NK-92 treated with Interleukin-12 subunit alpha and Interleukin-12 subunit beta, amount 100 ng/mL, for 24 hours (cell line): ENCODE results near the gene SMURF1.

Experiments
- DNase-seq: peaks from one replicate; lab custom pipeline; 2025; lab: John Stamatoyannopoulos, UW

SMURF1 gene

DNA sequence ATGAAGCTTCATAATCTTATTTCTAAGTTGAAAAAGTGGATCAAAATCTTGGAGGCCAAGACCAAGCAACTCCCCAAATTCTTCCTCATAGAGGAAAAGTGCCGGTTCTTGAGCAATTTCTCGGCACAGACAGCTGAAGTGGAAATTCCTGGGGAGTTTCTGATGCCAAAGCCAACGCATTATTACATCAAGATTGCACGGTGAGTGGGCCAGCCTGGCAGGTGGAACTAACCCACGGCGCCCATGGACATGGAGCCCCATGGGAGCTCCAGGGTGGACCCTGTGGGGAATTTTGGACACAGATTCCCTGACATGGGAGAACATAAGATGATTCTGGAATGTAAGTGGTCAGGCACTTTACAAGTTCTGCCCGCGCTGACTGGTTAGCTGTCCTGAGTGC lies 139.7 kb downstream of the SMURF1 start:
- no peak for DNase-seq

DNA sequence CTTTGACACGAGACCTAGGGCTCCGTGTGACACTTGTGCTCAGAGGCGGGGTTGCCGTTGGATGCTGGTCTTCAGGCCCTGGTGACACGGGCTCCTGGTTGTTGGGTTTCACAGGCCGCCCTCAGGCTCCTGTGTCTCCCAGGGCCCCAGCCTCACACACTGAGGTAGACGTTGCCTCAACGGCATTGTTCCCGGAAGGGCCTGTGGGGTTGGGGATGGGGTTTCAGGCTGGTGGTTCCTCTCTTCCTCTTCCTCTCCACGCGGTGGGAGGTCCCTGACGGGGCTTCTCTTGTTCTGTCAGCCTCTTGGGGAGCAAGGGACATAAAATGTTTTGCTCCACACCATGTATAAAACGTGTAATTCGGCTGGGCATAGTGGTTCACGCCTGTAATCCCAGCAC lies 140.5 kb downstream of the SMURF1 start:
- no peak for DNase-seq

DNA sequence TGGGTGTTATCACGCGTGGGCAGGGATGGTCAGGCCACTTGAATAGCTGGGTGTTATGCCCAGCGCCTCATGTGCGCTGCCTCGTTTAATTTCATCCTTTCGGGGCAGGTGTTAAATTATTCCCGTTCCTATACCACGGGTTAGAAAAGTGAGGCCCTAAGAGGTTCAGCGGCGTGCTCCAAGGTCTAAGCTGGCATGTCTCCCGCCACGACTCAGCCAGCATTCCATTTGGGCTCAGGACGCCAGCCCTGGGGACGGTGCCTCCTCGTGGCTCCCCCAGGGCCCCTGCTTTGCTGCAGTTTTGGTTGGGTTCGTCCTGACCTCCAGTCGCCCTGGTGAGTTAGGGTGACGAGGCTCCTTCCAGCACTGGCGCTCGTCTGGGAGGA lies 141.1 kb downstream of the SMURF1 start:
- no peak for DNase-seq

DNA sequence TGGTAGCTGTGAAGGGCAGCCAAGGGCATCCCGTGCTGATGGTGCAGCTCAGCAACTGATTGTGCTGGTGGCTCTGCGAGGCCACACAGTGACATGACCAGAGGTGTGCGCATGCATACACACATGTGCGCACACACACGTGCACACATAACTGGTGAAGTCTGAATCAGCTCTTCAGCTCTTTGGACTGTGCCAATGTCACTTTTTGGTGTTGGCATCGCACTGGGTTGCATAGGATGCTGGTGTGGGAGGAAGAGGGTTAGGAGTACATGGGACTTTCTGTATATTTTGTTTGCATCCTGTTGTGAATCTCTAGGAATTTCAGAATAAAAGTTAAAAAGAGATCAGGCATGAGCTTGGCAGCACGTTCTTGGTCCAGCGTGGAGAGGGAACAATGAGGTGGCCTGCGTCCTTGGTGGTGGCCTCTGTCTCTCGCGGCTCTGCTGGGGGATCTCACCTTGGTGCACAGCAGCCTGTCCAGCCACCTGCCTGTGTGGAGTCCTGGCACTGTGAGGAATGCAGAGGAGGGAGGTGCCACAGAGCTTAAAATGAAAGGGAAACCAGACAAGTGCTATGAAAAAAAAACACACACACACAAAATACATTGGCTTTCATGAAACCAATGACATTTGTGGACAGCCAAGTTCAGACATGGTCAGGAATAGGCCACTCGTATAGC lies 141.6 kb downstream of the SMURF1 start:
- no peak for DNase-seq

DNA sequence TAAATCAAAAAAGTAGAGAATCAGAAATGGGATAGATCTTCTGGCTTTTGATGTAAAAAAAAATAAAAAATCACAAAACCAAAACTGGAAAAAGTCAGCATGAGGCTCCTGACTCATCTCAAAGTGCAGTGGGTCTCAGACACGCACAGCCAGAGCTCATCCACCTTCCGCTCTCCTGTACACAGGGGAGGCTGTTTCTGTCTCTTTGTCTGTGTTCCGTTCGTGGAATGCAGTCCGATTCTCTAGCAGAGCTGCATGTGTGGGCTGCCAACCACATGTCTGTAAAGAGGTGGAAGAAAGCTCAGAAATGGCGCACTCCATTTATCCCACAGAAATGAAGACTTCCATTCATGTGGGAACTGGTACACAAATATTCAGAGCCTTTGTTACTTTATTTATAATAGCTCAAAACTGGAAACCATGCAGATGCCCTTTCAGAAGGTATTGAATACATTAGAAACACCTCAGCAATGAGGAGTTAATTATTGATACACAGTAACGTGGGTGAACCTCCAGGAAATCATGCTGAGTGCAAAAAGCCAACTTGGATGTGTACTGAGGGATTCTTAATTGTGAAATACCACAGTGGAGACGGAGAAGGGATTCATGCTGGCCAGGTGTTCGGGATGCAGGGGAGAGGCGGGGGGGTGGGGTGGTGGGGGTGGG lies 142.3 kb downstream of the SMURF1 start:
- no peak for DNase-seq

DNA sequence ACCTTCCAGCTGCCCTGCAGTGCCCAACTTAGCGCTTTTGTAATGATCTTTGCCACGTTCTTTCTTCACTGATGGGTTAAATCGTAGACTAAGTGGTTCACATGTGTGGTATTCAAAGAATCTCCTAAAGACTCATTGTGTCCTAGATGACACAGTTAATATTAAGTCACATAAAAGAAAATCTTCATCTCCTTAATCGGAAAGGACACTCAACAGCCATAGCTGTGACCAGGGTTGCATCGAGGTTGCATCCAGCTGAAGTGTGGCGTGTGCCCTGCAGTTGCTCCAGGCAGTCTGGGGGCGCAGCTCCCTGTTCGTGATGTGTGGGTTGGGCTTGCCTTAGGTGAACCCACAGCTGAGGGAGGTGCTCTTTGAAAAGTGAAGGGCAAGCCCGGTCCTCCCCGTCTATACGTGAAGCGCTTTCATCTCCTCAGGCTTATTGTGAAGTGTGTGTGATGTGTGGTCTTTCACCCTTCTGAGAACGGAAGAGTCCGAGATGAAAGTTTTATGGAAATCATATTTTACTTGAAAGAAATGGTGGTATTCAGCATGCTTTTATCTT lies 142.9 kb downstream of the SMURF1 start:
- no peak for DNase-seq

DNA sequence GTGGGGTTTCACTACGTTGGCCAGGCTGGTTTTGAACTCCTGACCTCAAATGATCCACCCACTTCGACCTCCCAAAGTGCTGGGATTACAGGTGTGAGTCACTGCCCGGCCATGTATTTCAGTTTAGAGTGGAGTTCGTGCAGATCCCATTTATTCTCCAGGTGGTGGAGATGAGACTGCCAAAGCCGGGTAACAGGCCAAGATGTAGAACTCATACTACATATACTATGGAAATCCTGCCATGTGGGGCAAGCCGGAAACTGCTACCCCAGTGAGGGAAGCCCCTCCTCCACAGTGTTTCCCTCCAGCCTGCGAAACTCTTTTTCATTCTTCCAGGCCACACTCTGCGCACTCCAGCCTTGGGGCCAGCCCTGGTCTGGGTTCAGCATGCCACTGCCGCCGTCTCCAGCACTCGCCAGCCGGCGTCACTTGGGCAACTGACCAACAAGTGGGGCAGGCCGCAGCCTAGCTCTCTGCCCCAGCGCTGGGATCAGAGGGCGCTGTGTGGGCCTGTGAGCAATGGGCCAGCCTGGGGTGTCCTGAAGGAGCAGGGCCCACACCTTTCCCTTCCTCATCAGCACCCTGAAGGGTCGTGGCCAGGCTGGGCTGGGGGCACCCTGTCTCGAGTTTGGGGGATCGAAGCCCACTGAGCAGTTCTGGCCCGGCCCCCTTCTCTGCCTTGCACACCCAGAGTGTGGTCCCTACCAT lies 143.6 kb downstream of the SMURF1 start:
- DNase-seq, result no peak

DNA sequence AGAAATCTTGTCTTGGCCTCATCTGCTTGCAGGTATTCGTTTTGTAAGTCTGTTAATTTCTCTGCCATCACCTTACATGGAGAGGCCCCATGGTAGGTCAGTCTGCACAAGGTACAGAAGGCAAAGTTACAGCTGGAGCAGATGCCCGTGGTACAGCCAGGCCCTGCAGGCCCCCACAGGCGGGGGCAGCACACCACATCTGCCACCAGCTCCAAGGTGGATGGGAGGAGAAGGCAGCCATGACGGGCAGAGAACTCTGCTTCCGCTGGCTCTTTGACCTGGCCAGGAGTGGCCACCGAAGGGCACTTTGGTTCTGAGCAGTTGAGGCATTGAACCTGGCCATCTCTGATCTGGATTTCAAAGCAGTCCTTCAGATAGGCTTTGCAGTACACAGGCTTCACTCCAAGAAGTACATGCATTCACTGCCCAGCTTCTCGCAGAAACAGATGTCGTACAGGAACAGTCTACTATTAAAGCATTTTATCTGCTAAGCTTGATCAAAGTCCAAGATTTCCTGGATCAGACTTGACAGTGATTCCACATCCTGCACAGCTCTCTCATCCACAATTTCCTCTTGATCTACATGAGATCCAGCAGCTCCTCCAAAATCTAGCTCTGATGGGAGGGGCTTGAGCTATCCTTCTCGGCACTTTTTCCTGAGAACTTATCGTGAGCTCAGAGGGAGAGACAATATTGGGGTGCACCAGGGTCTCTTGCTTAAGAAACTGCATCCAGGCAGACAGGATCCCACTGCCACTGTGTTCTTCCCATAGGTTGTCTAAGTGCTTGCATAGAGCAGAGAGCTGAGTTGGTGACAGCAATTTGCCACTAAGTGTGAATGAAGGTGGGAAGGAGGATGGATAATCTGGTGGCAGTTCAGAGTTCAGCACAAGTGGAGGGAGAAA lies 144.8 kb downstream of the SMURF1 start:
- DNase-seq, result no peak

DNA sequence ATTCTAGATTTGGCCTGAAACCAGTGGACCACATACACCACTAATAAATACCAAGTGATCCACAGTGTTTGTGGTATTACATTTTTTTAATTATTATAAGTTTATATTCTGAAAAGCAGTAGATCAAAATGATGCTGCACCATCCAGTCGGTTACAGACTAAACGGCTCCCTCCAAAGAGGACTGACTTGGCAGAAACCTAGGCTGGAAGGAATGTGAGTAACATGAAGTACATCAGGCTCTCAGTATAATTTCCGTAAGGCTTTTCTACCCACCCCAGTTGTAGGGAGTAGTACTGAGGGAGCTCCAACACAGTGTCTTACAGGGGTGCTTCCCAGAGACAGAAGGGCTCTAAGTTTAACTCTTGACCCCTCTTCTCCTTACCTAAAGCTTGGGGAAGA lies 146.1 kb downstream of the SMURF1 start:
- no peak for DNase-seq

DNA sequence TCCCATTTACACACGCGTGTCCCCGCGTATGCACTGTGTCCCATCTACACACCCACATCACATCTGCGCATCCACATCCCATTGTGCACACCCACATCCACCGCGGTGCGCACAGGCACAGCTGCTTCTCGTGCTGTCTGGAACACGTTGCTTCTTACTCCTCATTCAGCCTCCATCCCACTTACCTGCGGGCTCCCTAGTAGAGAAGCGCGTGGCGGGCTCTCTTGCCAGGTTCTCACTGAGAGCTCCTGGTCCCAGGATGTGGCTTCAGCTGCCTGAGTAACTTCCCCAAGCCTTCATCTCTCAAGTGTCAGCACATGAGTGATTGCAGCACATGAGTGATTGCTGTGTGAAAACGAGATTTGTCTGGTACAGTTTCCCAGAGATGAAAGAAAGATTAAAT lies 147.8 kb downstream of the SMURF1 start:
- DNase-seq, result no peak

DNA sequence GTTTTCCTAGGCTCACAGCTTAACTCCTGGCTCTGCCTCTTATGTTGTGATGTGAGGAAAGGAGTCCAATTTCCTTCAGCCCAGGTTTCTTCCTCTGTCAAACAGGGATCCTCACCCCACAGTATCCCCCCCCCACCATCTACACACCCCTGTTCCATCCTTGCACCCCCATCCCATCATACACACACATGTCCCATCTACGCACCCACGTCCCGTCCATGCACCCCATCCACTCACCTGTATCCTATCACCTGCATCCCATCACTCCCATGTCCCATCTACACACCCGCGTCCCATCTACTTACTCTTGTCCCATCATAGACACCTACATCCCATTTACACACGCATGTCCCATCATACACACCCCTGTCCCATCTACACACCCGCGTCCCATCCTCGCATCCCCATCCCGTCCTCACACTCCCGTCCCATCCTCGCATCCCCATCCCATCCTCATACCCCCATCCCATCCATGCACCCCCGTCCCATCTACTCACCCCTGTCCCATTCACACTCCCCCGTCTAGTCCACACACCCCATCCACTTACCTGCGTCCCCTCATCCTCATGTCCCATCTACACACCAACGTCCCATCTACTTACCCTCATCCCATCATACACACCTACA lies 148.3 kb downstream of the SMURF1 start:
- DNase-seq, result no peak

DNA sequence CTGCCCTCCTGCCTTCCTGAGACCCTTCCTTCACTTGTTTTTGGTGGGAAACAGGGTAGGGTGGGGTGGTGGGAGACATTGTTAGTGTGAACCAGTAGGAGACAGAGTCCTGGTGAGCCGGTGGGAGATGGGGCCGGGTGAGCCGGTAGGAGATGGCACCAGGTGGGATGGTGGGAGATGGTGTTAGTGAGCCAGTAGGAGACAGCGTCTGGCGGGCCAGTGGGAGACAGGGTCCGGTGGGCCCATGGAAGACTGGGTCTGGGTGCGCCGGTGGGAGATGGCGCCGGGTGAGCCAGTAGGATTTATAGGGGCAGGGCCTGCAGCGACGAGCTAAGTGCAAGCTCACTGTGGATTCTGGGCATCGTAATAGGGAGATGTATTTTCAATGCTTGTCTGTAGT lies 148.8 kb downstream of the SMURF1 start:
- no peak for DNase-seq

DNA sequence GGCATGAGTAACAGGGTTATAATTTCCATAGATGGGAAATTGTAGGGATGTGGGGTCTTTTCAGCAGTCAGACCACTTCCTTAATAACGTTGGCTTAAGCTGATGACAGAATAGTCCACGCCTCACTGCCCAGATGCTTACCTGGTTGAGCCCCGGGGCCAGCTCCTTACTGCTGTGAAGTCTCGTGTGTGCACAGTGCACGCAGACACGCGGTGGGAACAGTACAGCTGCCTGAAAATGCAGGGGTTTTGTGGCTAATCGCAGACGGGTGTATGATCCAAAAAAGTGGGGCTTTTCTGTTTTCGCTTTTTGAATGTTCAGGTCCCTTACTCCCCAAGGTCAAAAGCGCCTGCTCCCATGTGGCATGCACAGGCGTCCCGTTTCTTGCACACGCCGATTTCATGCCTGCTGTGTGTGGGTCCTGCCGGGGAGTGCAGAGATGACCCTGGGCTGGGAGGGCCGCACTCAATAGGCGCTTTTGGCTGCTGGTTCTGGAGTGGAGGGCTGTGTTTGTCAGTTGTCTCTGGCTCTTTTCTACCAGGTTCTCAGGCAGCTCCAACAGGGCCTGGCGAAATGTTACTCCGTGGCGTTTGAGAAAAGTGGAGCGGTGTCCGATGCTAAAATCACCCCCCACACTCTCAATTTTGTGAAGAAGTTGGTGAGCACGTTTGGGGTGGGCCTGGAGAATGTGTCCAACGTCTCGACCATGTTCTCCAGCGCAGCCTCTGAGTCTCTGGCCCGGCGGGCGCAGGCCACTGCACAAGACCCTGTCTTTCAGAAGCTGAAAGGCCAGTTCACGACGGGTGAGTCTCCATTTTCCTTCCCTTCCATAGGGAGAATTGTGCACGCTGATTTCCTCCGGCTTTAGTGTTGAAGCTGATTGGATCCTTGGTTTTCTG lies 149.6 kb downstream of the SMURF1 start:
- no peak for DNase-seq

DNA sequence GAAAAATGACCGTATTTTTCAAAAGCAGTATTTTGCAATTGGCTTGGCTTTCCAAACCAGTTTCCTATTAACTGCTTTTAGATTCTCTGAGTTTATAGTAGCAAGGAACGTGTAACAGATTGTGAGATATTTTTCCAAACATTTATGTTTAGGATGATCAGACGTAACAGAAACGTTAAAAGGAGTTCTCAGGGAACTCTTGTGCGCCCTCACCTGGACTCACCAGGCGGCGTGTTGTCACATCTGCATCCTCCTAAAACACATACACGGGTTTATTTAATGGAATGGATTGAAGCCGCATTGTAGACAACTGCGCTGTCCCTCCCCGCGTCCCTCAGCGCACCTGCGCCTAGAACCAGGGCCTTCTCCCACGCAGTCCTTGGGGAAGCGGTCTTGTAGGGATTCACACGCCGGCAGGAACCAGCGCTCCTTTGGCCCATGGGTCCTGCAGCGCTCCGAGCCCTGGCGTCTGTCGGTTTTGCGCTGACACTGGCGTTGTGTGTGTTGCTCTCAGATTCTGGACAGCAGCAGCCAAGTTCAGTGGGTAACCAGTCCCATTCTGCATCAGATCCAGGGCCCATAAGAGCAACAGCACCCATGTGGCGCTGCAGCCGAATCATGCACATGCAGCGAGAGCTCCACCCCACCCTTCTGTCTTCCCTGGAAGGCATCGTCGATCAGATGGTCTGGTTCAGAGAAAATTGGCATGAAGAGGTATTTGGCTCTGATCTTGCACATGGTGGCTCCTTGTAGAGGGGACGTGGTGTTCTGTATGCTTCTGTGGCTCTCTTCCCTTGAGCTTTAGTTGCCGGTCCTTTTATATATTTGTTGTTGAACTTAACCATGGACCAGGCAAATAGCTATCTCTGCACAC lies 150.6 kb downstream of the SMURF1 start:
- DNase-seq, result no peak

DNA sequence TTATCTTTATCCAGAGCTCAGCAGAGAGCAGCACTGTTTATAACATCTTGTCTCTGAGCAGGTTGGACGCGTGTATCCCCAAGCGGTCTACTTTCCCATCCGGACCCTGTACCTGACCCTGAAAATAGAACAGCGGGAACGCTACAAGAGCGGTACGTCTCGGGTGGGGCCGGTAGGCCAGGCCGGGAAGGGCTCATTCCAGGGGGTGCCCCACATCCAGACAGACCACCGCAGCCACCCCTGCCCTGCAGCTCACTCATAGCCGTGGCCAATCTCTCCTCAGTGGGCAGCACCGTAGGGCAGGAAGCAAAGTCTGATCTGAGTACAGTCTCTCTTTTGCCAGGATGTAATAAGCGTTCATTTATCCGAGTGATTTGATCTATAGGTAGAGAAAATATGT lies 151.8 kb downstream of the SMURF1 start:
- DNase-seq, result no peak

DNA sequence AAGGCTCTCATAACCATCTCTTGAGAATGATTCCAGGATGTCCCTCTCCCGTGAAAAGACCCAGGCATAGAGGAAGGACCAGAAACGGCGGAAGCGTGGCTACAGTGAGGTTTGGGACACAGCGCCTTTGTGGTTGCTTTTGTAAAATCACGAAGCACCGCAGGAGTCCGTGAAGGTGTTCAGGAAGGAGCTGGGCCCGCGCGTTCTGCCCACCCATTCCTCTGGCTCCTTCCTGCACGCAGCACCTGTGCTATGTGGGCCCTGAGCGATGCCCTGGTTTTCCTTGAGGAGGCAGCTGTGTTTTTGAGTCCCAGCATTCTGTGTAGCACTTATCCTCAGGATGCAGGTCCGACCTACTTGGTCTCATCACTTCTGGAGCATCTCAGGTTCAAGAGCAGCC lies 152.8 kb downstream of the SMURF1 start:
- no peak for DNase-seq

DNA sequence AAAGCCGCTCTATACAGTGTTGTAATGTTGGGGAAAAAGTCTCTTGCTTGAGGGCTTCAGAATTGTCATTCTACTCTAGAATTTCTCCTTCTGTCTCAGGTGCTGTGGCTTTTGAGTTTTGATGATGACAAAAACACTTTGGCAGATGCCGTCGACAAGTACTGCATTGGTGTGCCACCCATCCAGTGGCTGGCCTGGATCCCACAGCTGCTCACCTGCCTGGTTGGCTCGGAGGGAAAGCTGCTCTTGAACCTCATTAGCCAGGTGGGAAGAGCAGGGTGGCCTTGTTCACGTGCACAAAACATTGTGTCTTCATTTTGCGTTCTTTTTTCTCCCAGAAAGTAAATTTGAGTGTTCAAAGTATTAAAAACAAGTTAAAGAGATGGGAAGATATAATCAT lies 153.6 kb downstream of the SMURF1 start:
- DNase-seq, result no peak

DNA sequence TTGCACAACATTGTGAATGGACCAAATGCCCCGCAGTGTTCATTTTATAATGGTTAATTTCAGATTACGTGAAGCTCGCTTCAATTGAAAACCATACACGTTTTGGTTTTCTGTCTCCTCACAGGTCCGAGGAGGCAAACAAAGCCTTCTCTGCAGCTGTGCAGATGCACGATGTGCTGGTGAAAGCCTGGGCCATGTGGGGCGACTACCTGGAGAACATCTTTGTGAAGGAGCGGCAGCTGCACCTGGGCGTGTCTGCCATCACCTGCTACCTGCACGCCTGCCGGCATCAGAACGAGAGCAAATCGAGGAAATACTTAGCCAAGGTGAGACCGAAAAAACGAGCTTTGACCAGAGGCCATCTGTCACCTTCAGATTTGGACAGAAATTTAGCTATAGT lies 155.3 kb downstream of the SMURF1 start:
- no peak for DNase-seq

DNA sequence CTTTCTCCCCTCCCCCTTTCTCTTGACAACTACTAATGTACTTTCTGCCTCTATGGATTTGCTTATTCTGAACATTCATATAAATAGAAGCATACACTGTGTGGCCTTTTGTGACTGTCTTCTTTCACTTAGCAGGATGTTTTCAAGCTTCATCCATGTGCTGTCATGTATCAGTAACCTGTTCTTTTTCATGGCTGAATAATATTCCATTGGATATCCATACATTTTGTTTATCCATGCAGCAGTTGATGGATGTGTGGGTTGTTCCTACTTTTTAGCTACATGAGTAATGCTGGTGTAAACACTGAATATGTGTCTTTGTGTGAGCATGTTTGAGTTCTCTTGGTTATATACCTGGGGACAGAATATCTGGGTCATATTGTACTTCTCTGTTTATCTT lies 158.0 kb downstream of the SMURF1 start:
- no peak for DNase-seq

DNA sequence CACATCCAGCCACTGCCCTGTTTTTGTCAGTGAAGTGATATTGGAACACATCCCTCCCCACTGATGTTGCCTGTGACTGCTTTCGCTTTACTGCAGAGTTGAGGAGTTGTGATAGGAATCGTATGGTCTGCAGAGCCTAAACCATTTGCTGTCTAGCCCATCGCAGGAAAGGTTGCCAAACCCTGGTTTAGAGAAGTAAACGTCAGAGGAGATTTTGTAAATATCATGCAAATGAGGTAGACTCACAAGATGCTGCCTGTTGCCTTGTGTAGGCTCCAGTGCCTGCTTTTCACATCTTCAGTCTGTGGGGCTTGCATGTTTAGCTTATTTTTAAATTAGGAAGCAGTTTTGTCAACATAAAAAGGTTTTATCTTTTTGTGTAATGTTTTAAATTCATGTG lies 158.5 kb downstream of the SMURF1 start:
- no peak for DNase-seq
